Measurements from ENCODE around the gene TRIM29. TPM values are rescaled to one million over a fixed set of nuclear protein-coding genes. Genes with fewer than 3 reads are reported as not detected.
A peak's percentile ranks its signal among the peaks of the same experiment; 100 is the strongest.

TRIM29 gene
- total RNA-seq, 1 donor from 2014 or later: not detected

DNA sequence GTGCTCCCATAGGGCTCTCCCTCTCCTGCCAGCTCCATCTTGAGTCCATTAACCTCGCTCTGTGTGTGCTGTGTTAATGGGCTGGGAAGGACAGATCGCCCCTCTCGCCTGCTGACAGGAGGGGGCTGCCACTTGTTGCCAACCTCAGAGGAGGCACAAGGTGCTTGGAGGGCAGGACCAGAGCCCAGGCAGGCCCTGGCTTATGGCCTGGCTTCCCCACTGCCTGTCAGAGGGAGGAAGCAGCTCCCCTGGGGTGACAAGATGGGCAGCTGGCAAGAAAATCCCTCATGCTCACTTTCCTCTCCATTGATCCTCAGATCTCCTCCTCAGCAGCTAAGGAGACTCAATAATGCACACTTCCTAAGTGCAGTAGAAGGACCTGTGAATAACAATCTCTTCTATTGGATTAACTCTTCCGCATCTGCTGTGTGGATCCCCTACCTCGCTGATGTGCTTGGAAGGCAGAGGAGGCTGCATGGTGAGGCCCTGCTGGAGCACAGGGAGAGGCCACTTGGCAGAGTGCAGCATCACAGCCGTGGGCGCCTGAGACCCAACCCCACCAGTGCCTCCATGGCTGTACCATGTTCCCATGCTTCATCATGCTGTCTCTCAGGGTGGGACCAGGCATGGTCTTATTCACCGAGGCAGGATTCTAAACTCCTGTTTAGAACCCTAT, 70.3 kb downstream of the TRIM29 start:
- no peaks in the 10 kb centered on the region for H3K9me3 Mint-ChIP-seq (ENCODE audit: low read depth)
- DNase-seq (ENCODE audit: low spot score, unreplicated experiment): no peak
- H3K27me3 Mint-ChIP-seq: peaks cover 34% of the 10 kb centered on the region
- TF ChIP-seq, protein P1, sequence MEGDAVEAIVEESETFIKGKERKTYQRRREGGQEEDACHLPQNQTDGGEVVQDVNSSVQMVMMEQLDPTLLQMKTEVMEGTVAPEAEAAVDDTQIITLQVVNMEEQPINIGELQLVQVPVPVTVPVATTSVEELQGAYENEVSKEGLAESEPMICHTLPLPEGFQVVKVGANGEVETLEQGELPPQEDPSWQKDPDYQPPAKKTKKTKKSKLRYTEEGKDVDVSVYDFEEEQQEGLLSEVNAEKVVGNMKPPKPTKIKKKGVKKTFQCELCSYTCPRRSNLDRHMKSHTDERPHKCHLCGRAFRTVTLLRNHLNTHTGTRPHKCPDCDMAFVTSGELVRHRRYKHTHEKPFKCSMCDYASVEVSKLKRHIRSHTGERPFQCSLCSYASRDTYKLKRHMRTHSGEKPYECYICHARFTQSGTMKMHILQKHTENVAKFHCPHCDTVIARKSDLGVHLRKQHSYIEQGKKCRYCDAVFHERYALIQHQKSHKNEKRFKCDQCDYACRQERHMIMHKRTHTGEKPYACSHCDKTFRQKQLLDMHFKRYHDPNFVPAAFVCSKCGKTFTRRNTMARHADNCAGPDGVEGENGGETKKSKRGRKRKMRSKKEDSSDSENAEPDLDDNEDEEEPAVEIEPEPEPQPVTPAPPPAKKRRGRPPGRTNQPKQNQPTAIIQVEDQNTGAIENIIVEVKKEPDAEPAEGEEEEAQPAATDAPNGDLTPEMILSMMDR (IDR thresholded peaks at IDR 0.05; ENCODE audit: unreplicated experiment): no peak
- no peaks in the 10 kb centered on the region for H3K36me3 Mint-ChIP-seq (ENCODE audit: insufficient read depth)
- no peak overlapping the region for H3K4me3 Mint-ChIP-seq (ENCODE audit: low read depth)
- no peak overlapping the region for H3K27ac Mint-ChIP-seq
- H3K4me1 Mint-ChIP-seq (ENCODE audit: low read depth): no peaks in the 10 kb centered on the region

DNA sequence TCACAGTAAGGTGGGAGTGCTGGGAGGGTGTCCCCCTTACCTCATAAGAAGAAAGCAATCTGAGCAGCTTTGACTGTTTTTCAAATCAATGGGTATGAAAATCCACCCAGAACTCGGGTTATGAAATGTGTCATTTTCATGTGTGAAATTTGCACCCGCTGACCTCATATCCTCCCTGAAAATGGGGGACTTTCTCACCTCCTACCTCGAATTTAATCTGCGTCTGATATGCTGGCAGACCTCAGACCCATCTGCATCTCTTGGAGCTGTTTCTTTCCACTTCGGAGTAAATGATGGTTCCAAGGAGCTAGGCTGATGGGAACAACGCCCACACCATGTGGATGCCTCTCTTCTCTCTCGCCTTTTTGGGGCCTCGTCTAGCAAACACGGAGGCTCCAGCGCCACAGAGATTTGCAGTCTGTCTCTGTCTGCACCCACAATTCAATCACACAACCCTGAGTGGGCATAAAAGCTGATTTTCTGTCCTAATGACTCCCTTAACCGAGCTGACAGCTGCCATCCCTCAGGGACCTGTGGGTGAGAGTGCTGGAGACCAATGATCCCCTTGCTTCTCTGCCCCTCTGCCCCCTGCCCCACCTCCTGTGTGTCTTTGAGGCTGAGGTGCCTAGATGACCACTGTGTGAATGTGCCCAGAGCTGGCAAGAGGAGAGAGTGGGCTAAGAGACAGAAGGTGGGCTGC, 71.0 kb downstream of the TRIM29 start:
- Mint-ChIP-seq H3K36me3 (ENCODE audit: insufficient read depth) (no peaks in the 10 kb centered on the region), H3K4me3 (ENCODE audit: low read depth) (no peak overlapping the region), H3K9me3 (ENCODE audit: low read depth) (no peaks in the 10 kb centered on the region), H3K4me1 (ENCODE audit: low read depth) (no peaks in the 10 kb centered on the region), H3K27me3 (peaks cover 34% of the 10 kb centered on the region), H3K27ac (no peak overlapping the region)
- TF ChIP-seq, protein P1 (IDR thresholded peaks at IDR 0.05; ENCODE audit: unreplicated experiment): no peak
- DNase-seq (ENCODE audit: low spot score, unreplicated experiment): no peak

DNA sequence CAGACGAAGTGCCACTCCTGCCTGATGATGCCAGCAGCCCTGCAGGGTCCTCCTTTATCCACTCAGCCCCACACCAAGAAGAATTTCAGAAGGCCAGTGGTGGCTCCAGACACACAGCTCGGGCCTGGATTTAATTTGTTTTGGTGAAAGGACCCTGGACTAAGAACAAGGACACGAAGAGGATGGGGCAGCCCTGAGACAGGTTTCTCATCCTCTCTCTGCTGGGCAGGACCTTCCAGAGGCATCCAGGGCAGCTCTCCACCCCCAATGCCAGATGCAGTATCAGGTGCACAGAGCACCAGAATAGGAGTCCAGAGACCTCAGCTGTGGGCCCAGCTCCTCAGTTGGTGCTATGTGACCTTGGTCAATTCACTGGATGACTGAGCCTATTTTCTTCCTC, 72.0 kb downstream of the TRIM29 start:
- DNase-seq (ENCODE audit: low spot score, unreplicated experiment): peak; percentile 2
- TF ChIP-seq, protein P1 (IDR thresholded peaks at IDR 0.05; ENCODE audit: unreplicated experiment): no peak
- H3K27ac Mint-ChIP-seq: no peak overlapping the region
- no peak overlapping the region for H3K4me3 Mint-ChIP-seq (ENCODE audit: low read depth)
- H3K9me3 Mint-ChIP-seq (ENCODE audit: low read depth): no peaks in the 10 kb centered on the region
- H3K4me1 Mint-ChIP-seq (ENCODE audit: low read depth): no peaks in the 10 kb centered on the region
- peaks cover 34% of the 10 kb centered on the region for H3K27me3 Mint-ChIP-seq
- no peaks in the 10 kb centered on the region for H3K36me3 Mint-ChIP-seq (ENCODE audit: insufficient read depth)

DNA sequence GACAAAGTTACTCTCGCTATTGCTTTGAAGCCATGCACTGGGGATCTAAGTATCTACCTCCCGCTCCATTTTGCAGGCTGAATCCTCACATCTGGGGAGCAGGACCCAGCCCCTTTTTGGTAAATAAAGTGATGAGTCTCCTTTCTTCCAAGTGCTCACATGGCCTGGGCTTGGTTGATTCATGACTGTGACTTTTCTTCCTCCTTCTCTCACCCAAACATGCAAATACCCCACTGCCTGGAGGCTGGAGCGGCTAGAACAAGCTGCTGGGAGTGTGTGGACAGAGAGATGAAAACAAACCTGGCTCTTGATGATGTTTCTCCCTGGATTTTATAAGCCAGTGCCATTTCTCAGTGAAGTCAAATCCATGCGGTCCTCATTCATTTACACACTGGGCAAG, 72.7 kb downstream of the TRIM29 start:
- TF ChIP-seq, protein P1 (IDR thresholded peaks at IDR 0.05; ENCODE audit: unreplicated experiment): no peak
- no peaks in the 10 kb centered on the region for H3K4me1 Mint-ChIP-seq (ENCODE audit: low read depth)
- no peak for DNase-seq (ENCODE audit: low spot score, unreplicated experiment)
- H3K27me3 Mint-ChIP-seq: peaks cover 34% of the 10 kb centered on the region
- no peaks in the 10 kb centered on the region for H3K9me3 Mint-ChIP-seq (ENCODE audit: low read depth)
- no peaks in the 10 kb centered on the region for H3K36me3 Mint-ChIP-seq (ENCODE audit: insufficient read depth)
- no peak overlapping the region for H3K4me3 Mint-ChIP-seq (ENCODE audit: low read depth)
- no peak overlapping the region for H3K27ac Mint-ChIP-seq

DNA sequence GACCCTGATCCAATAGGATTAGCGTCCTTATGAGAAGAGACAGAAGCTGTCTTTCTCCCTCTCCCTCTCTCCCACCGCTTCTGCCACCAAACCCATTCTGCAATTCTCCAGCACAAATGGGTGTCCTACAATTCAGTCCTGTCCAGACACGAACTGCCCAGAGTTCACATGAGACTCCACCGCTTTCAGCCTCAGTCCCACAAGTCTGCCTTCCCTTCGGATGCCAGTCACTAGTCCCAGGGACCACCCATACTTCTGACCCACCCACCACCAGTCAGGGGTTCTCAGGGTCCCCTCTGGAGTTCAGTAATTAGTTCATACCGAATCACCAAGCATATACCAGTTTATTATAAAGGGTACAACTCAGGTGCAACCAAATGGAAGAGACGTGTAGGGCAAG, 73.6 kb downstream of the TRIM29 start:
- TF ChIP-seq, protein P1 (IDR thresholded peaks at IDR 0.05; ENCODE audit: unreplicated experiment): no peak
- peak; percentile 3 for DNase-seq (ENCODE audit: low spot score, unreplicated experiment)
- Mint-ChIP-seq H3K27ac (no peak overlapping the region), H3K27me3 (peaks cover 39% of the 10 kb centered on the region), H3K4me3 (ENCODE audit: low read depth) (no peak overlapping the region), H3K36me3 (ENCODE audit: insufficient read depth) (no peaks in the 10 kb centered on the region), H3K4me1 (ENCODE audit: low read depth) (no peaks in the 10 kb centered on the region), H3K9me3 (ENCODE audit: low read depth) (no peaks in the 10 kb centered on the region)

Data from progenitor cell of endocrine pancreas (in vitro differentiated cells).